HG02981 (cell line): ENCODE results near the gene ARPC1A.
"Not testable (repeated sequence)": the region's sequence is repeated elsewhere in the genome, so short reads cannot be mapped to it uniquely, and the experiment has no call there.

ENCODE experiments used
- ATAC-seq: cut with Tn5 transposase; IDR thresholded peaks from one replicate; pipeline ENCODE4 v1.9.1; 2021; ENCODE audit warnings: mild to moderate bottlenecking, moderate library complexity; ENCODE audit not compliant: unreplicated experiment

The ARPC1A gene

GRCh38 chr7:99407872-99408378 lies 82.2 kb downstream of the ARPC1A start:
- no peak for ATAC-seq

- ATAC-seq: peak; percentile 67
These were observed 82.9 kb downstream of the ARPC1A start, which contains the start of the genes BUD31 and PDAP1 for GRCh38 chr7:99408379-99409191. Gene BUD31 (plus strand): TSS chr7:99408969. CDS start chr7:99411093, 2,124 bp downstream. Gene PDAP1 (minus strand): TSS chr7:99408597. CDS start chr7:99408548, 49 bp downstream.

- ATAC-seq: no peak
These were observed 83.5 kb downstream of the ARPC1A start for GRCh38 chr7:99409192-99409572.

- ATAC-seq: no peak
These were observed 84.1 kb downstream of the ARPC1A start for GRCh38 chr7:99409806-99410205.

- ATAC-seq: no peak
These were observed 84.9 kb downstream of the ARPC1A start for GRCh38 chr7:99410635-99411034.

GRCh38 chr7:99415513-99416127 lies 89.9 kb downstream of the ARPC1A start:
- ATAC-seq: not testable (repeated sequence)
